Cortex of kidney (tissue), 1 donor: ENCODE measurements around the gene SERBP1.
"Not testable (repeated sequence)": the region's sequence is repeated elsewhere in the genome, so short reads cannot be mapped to it uniquely, and the experiment has no call there.

ENCODE experiments used
- DNase-seq: peaks from one replicate; lab custom pipeline; 2025; lab: John Stamatoyannopoulos, UW

The SERBP1 gene

GRCh38 chr1:67405473-67406245 is 24.5 kb downstream of the SERBP1 start:
- no peak for DNase-seq

- no peak for DNase-seq
Measured at GRCh38 chr1:67404212-67404620, 26.0 kb downstream of the SERBP1 start.

GRCh38 chr1:67401443-67401842 is 28.8 kb downstream of the SERBP1 start:
- no peak for DNase-seq

- not testable (repeated sequence) for DNase-seq
Measured at GRCh38 chr1:67400029-67400786, 30.0 kb downstream of the SERBP1 start.

- DNase-seq: no peak
Measured at GRCh38 chr1:67399199-67399993, 30.8 kb downstream of the SERBP1 start.

- no peak for DNase-seq
Measured at GRCh38 chr1:67394548-67394947, 35.7 kb downstream of the SERBP1 start.

GRCh38 chr1:67393737-67394136 is 36.5 kb downstream of the SERBP1 start:
- no peak for DNase-seq

- no peak for DNase-seq
Measured at GRCh38 chr1:67393240-67393639, 37.0 kb downstream of the SERBP1 start.

GRCh38 chr1:67390041-67390887 is 39.9 kb downstream of the SERBP1 start:
- no peak for DNase-seq

- no peak for DNase-seq
Measured at GRCh38 chr1:67383999-67384638, 46.1 kb downstream of the SERBP1 start.

GRCh38 chr1:67382292-67382691 is 47.9 kb downstream of the SERBP1 start:
- no peak for DNase-seq

- DNase-seq: no peak
Measured at GRCh38 chr1:67381154-67381553, 49.0 kb downstream of the SERBP1 start.

- DNase-seq: no peak
Measured at GRCh38 chr1:67377253-67377652, 52.9 kb downstream of the SERBP1 start.

- no peak for DNase-seq
Measured at GRCh38 chr1:67376381-67376780, 53.8 kb downstream of the SERBP1 start.

- no peak for DNase-seq
Measured at GRCh38 chr1:67372898-67373297, 57.3 kb downstream of the SERBP1 start.

GRCh38 chr1:67372136-67372535 is 58.1 kb downstream of the SERBP1 start:
- DNase-seq: no peak

- DNase-seq: no peak
Measured at GRCh38 chr1:67371681-67372080, 58.5 kb downstream of the SERBP1 start.

GRCh38 chr1:67371043-67371442 is 59.2 kb downstream of the SERBP1 start:
- no peak for DNase-seq

GRCh38 chr1:67368046-67368514 is 62.1 kb downstream of the SERBP1 start:
- DNase-seq: no peak

GRCh38 chr1:67367370-67368045 is 62.7 kb downstream of the SERBP1 start:
- DNase-seq: no peak
